Activated naive CD4-positive, alpha-beta T cell treated with anti-CD3 and anti-CD28 coated beads, Interleukin-2, amount 10 ng/mL, durations not matched to agents 7 days and 5 days (primary cell): Measurements from ENCODE around the gene MICOS13.

Experiments used
- CTCF ChIA-PET: fragments of 350-600 bp; sonication (Branson Sonifier 250); formaldehyde crosslinking; loops from one replicate; lab custom pipeline; 2021; ENCODE audit warnings: antibody characterized with exemption; lab: Charles Lee
- DNase-seq: peaks from one replicate; pipeline ENCODE4 v3.0.0-alpha.2; 2020
- H3K27ac Mint-ChIP-seq: one replicate; pipeline ENCODE4 v1.8.0; 2021; ENCODE audit warnings: mild to moderate bottlenecking, moderate library complexity, mixed read lengths
- H3K27me3 Mint-ChIP-seq: one replicate; pipeline ENCODE4 v1.8.0; 2021; ENCODE audit warnings: mild to moderate bottlenecking, mixed read lengths
- H3K36me3 Mint-ChIP-seq: one replicate; pipeline ENCODE4 v1.8.0; 2021; ENCODE audit warnings: mixed read lengths
- H3K4me1 Mint-ChIP-seq: one replicate; pipeline ENCODE4 v1.8.0; 2021; ENCODE audit warnings: mixed read lengths
- H3K4me3 Mint-ChIP-seq: one replicate; pipeline ENCODE4 v1.8.0; 2021; ENCODE audit warnings: mild to moderate bottlenecking, moderate library complexity, mixed read lengths
- H3K9me3 Mint-ChIP-seq: one replicate; pipeline ENCODE4 v1.8.0; 2021; ENCODE audit warnings: mixed read lengths

Gene MICOS13, protein sequence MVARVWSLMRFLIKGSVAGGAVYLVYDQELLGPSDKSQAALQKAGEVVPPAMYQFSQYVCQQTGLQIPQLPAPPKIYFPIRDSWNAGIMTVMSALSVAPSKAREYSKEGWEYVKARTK

DNA sequence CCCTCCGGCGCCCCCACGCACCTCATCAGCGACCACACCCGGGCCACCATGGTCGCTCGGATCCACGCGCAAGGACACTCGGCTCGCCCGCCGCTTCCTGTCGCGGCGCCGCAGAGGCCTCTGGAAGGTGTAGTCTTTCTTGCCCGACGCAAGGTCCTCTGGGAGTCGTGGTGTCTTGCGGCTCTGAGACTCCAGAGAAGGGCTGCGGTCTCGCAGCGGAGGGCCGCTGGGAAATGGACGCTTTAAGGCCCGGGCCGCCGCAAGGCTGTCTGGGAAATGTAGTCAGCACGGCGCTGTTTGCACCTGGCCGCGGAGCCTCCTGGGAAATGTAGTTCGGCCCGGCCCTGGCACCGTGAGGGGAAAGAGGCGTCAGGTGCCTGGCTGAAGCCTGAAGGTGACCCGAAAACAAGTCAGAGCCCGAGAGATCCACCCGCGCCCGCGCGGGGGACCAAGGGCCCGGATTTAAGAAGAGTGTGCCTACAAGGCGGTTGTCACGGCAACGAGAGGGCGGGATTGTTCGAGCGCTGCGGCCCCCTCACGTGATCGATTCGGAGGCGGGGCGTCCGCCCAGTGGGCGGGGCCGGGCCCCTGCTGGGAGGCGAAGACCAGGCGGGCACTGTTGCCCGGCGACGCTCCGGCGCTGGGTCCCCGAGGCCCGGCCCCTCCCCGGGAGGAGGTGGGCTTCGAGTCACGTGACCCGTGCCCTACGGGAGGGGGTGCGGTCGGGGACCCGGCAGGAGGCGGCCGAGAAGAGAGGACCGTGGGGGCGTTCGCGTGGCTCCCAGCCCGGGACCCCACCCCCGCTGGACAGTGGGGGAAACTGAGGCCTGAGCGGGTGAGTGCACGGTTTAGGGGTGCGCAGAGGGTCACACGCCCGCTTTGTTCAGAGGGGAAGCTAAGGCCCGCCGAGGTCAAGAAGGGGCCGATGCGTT is at the start of gene MICOS13, which contains the start of gene HSD11B1L:
Gene MICOS13 (minus strand): TSS at position 80 of the 932 bp plus-strand sequence. CDS start 30 bp downstream, at position 50.
Gene HSD11B1L (plus strand): TSS at position 591 of the 932 bp plus-strand sequence. CDS start 3,806 bp downstream, outside the sequence.
- peak within 1 kb of the TSS; percentile 97 for H3K4me3 Mint-ChIP-seq
- CTCF ChIA-PET, result no interaction called here
- H3K36me3 Mint-ChIP-seq, result peaks cover 1% of the 10 kb centered on the region
- peak; percentile 99 for DNase-seq
- peaks cover 26% of the 10 kb centered on the region for H3K4me1 Mint-ChIP-seq
- H3K9me3 Mint-ChIP-seq, result no peaks in the 10 kb centered on the region
- H3K27ac Mint-ChIP-seq, result peak within 1 kb of the TSS; percentile 95
- H3K27me3 Mint-ChIP-seq, result peaks cover 24% of the 10 kb centered on the region

DNA sequence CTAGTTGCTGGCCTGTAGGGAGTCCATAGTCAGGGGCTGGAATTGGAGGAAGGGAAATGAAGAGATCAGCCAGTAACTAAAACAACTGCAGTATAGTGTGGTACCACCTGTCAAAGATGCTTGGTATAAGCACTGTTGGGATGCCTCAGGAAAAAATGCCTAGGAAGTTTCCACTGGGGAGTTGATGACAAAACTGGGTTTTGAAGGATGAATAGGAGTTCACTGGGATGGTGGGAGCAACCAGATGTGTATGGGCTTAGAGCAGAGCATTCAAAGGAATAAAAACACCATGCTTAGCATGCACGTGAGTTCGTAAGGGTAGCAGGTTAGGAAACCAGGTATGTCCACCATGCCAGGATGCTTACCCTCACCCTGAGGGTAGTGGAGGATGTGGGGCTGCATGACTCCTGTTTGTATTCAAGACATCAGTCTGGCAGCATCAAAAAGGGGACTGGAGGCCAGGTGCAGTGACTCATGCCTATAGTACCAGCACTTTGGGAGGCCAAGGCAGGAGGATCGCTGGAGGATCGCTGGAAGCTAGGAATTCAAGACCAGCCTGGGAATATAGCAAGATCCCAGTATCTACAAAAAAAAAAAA is 47.2 kb upstream of the MICOS13 start:
- peaks cover 17% of the 10 kb centered on the region for H3K27me3 Mint-ChIP-seq
- no peak for DNase-seq
- CTCF ChIA-PET, result interaction anchor here (0.6 kb wide), 1 partner anchor 166 kb away, joined by 3 read pairs; no protein-coding TSS in a partner anchor
- H3K9me3 Mint-ChIP-seq, result no peaks in the 10 kb centered on the region
- no peaks in the 10 kb centered on the region for H3K4me1 Mint-ChIP-seq
- no peak overlapping the region for H3K27ac Mint-ChIP-seq
- no peak overlapping the region for H3K4me3 Mint-ChIP-seq
- H3K36me3 Mint-ChIP-seq, result no peaks in the 10 kb centered on the region

DNA sequence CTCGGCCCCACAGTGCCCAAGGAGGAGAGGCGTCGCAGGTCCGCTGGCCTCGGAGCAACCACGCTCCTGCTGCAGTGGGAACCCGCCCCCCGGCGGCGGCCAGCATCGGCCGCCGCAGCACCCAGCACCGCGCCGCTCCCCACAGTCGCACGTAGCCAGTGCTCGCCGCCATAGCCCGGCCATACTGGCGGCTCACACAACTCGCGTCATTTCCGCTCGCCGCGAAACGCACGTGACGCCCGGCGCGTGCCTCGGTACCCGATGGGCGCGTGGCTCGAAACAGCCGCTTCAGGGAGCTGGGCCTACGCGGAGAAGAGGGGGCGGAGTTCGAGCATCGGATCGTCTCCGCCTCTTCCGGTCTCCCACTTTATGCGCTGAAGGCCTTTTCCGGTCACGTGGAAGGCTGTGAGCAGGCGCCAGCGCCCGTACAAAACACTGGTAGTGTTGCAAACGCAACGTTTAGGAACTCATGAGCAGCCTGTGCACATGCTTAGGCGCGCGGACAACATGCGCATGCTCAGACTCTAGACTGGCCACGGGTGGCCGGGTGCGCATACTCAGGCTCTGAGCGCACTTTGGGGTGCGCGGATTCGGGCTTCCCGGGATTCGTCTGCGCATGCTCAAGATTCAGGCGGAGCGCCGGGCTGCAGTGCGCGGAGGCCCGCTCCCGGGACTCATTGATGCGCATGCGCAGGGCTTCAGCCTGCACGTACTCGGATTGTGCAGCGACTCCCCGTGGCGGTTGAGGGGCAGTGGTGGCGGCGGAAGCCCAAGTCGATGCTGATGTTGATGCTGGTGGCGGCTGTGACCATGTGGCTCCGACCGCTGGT is 39.9 kb upstream of the MICOS13 start, which contains the start of the genes CATSPERD and LONP1:
Gene CATSPERD (plus strand): TSS at position 677 of the 830 bp plus-strand sequence. CDS start 101 bp downstream, at position 778.
Gene LONP1 (minus strand): TSS at position 186 of the 830 bp plus-strand sequence. CDS start 14 bp downstream, at position 172.
- CTCF ChIA-PET, result interaction anchor here (0.6 to 3.0 kb wide), 4 partner anchors 29 to 82 kb away, joined by 3 to 11 read pairs (median 8); partner anchors contain the start of gene RPL36
- Mint-ChIP-seq H3K27me3 (peaks cover 6% of the 10 kb centered on the region), H3K27ac (peak within 1 kb of the TSS; percentile 98), H3K4me1 (peaks cover 37% of the 10 kb centered on the region), H3K36me3 (peaks cover 13% of the 10 kb centered on the region), H3K4me3 (peak within 1 kb of the TSS; percentile 93), H3K9me3 (no peaks in the 10 kb centered on the region)
- DNase-seq, result peak; percentile 99

DNA sequence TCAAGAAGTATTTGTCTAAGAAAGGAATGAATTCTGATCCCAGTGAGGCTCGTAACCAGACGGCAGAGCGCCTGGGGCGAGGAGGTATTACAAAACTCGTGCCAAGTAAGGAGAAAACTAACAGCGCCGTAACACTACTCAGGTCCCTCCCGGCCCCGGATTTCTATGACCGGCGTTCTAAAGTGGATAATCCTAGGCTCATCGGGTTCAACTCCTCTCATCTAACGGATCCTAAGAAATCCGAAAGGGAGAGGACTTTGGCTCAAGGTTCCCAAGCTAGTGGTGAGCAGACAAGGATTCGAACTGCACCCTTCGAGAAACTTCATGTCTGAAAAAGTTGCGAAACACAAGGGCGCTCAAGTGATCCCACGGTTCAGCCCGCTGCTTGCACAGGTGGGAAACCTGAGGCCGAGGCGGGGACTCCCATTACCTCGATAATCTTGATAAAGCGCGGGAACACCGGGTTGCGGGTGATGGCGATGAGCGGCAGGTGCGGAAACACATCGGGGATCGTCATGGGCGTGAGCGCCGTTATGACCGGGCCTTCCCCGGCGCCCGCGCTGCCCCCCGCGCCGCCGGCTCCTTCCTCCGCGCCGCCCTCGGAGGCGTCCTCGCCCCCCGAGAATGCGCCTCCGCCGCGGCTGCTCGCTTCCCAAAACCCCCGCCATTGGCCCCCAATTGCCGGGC is 39.1 kb upstream of the MICOS13 start:
- peak; percentile 60 for DNase-seq
- Mint-ChIP-seq H3K4me1 (peaks cover 37% of the 10 kb centered on the region), H3K9me3 (no peaks in the 10 kb centered on the region), H3K36me3 (peaks cover 13% of the 10 kb centered on the region), H3K27me3 (peaks cover 6% of the 10 kb centered on the region), H3K27ac (peak overlapping the region; percentile 98), H3K4me3 (peak overlapping the region; percentile 93)
- CTCF ChIA-PET, result interaction anchor here (1.0 to 3.0 kb wide), 5 partner anchors 24 to 37 kb away, joined by 3 to 11 read pairs (median 4); partner anchors contain the start of gene RPL36

DNA sequence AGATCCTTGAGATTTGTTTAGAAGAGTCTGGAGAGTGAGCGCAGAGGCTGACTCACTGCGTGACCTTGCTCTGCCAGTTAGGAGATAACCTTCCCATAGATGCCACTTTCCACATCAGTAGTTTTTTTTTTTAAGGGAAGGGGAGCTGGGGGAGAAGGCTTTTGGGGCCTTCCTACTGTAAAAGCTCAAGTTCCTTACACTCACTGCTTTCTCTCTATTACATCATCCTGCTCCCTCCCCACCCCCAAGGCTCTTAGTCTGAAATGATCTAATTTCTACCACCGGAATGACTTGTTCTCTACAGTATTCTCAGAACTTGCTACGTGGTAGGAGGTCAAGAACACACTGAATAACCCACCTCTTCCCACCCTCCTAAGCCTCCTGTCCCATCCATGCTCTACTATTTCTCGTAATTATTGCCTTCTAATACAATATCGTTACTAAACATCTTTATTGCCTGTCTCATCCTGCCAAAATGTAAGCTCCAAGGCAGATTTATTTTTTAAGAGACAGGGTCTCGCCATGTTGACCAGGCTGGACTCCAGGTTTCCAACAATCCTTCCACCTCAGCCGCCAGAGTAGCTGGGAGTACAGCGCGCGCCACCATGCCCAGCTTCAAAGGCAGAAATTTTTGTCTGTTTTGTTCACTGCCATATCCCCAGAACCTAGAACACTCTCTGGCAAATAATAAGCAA is 38.4 kb upstream of the MICOS13 start:
- Mint-ChIP-seq H3K27ac (peak overlapping the region; percentile 98), H3K27me3 (peaks cover 6% of the 10 kb centered on the region), H3K9me3 (no peaks in the 10 kb centered on the region), H3K36me3 (peaks cover 17% of the 10 kb centered on the region), H3K4me3 (peak overlapping the region; percentile 93), H3K4me1 (peaks cover 37% of the 10 kb centered on the region)
- CTCF ChIA-PET, result interaction anchor here (1.0 to 3.0 kb wide), 4 partner anchors 24 to 31 kb away, joined by 3 to 11 read pairs (median 6); partner anchors contain the start of gene RPL36
- peak; percentile 62 for DNase-seq

DNA sequence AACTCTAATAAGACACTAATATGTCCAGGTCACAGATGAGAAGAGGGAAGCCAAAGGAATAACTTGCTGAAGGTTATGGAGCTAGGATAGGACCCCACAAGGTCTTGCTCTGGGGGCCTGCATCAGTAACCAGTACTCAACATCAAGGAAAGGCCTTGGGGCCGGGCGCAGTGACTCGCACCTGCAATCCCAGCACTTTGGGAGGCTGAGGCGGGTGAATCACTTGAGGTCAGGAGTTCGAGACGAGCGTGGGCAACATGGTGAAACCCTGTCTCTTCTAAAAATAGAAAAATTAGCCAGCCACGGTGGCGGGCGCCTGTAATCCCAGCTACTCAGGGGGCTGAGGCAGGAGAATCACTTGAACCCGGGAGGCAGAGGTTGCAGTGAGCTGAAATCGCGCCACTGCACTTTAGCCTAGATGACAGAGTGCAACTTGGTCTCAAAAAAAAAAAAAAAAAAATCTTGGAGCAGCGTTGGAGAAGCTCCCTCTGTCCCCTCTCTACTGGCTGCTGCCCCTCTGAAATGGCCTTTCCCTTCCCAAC is 37.8 kb upstream of the MICOS13 start:
- H3K4me3 Mint-ChIP-seq, result peak overlapping the region; percentile 93

DNA sequence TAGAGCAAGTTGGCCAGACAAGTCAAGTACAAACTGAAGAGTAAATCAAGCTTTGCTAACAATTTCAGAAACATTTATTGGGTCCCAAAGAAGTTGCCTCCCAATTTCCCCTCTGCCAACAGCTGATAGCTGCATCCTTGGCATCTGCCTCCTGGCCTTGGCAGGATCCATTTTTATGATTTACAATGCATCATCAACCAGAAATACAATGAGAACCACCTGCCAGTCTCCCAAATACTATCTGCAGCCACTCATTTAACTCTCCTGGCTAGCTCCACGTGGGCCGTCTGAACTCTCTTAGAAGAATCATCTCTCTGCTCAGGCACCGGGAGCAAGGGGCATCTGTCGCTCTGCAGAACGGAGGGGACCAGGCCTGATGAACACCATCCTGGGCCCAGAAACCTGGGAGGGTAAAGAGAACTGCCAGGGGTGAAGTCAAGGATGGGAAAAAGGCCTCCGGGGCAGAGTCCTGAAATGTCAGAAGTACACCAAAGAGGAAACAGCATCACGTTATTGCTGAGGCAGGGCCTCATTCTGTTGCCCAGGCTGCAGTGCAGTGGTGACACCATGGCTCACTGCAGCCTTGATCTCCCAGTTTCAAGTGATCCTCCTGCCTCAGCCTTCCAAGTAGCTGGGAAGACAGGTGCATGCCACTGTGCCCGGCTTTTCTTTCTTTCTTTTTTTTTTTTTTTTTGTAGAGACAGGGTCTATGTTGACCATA is 37.1 kb upstream of the MICOS13 start:
- CTCF ChIA-PET, result interaction anchor here (1.3 to 3.0 kb wide), 2 partner anchors 26 to 77 kb away, joined by 4 to 11 read pairs; no protein-coding TSS in a partner anchor
- peak overlapping the region; percentile 93 for H3K4me3 Mint-ChIP-seq
- peaks cover 37% of the 10 kb centered on the region for H3K4me1 Mint-ChIP-seq
- H3K27ac Mint-ChIP-seq, result peak overlapping the region; percentile 98
- H3K36me3 Mint-ChIP-seq, result peaks cover 23% of the 10 kb centered on the region
- H3K27me3 Mint-ChIP-seq, result peaks cover 6% of the 10 kb centered on the region
- DNase-seq, result no peak
- no peaks in the 10 kb centered on the region for H3K9me3 Mint-ChIP-seq

More for the DNA sequence above, 37.8 kb upstream of the MICOS13 start:
- CTCF ChIA-PET, result interaction anchor here (1.0 to 3.0 kb wide), 4 partner anchors 23 to 31 kb away, joined by 3 to 11 read pairs (median 6); partner anchors contain the start of gene RPL36
- Mint-ChIP-seq H3K9me3 (no peaks in the 10 kb centered on the region), H3K4me1 (peaks cover 37% of the 10 kb centered on the region), H3K27ac (peak overlapping the region; percentile 98), H3K36me3 (peaks cover 21% of the 10 kb centered on the region), H3K27me3 (peaks cover 6% of the 10 kb centered on the region)
- no peak for DNase-seq

DNA sequence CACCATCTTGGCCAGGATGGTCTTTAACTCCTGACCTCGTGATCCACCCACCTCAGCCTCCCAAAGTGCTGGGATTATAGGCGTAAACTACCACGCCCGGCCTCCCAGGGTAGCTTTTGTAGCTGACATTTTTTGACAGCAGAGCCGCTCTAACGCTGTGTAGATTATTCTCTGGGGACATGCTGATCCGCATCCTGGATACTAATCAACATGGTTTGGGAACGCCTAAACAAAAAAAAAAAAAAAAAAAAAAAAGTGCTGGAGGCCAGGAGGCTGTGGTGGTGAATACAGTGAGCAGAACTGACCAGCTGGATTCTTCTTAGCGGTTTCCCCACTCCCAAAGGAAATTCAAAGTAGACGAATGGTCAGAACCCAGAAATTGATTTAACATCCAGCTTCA is 34.5 kb upstream of the MICOS13 start:
- Mint-ChIP-seq H3K4me3 (no peak overlapping the region), H3K27ac (no peak overlapping the region), H3K36me3 (peaks cover 31% of the 10 kb centered on the region), H3K27me3 (no peaks in the 10 kb centered on the region), H3K9me3 (no peaks in the 10 kb centered on the region), H3K4me1 (peaks cover 30% of the 10 kb centered on the region)
- no peak for DNase-seq
- CTCF ChIA-PET, result interaction anchor here (0.6 to 1.6 kb wide), 2 partner anchors 28 to 1063 kb away, joined by 4 read pairs; no protein-coding TSS in a partner anchor

DNA sequence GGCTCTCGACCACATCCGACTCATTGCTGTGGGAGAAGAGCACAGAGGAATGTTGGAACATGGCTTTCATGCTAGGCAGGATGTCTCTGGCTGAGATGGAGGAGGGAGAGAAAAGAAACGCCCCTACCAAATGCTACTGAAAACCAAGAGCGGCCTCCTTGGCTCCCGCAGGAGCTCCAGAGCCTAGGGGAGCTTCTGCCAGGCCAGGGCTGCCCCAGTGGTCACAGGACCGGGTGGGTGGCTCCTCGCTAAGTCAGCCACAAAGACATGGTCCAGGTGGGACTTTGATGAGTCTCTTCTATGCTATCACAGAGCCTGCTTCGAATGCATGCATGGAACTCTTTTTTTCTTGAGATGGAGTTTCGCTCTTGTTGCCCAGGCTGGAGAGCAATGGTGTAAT is 32.9 kb upstream of the MICOS13 start:
- H3K27ac Mint-ChIP-seq, result no peak overlapping the region
- CTCF ChIA-PET, result interaction anchor here (1.6 to 4.4 kb wide), 2 partner anchors 23 to 26 kb away, joined by 4 to 19 read pairs; partner anchors contain the start of gene RPL36
- no peak for DNase-seq
- peaks cover 19% of the 10 kb centered on the region for H3K4me1 Mint-ChIP-seq
- H3K36me3 Mint-ChIP-seq, result peaks cover 25% of the 10 kb centered on the region
- no peak overlapping the region for H3K4me3 Mint-ChIP-seq
- no peaks in the 10 kb centered on the region for H3K27me3 Mint-ChIP-seq
- H3K9me3 Mint-ChIP-seq, result no peaks in the 10 kb centered on the region

DNA sequence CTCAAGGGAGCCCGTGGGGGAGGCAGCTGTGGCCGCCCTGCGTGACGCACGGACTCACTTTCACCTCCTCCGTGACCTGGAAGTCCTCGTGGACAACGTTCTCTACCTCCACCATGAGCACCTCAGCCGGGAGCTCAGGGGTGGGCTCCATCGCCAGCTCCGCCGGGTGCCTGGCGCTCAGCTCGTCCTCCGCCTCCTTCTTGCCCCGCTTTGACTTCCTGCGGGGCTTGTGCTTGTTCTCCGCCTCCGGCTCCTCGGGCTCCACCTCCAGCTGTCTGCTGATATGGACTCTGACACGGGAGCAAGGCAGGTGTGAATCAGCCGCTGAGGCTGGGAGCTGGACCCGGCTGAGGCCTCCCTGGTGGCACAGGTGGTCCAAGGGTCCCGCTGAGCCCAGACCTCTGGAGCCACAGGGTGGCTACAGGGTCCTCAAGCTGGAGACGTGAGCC is 31.4 kb upstream of the MICOS13 start:
- Mint-ChIP-seq H3K4me1 (peaks cover 6% of the 10 kb centered on the region), H3K36me3 (peaks cover 26% of the 10 kb centered on the region), H3K27ac (no peak overlapping the region), H3K4me3 (no peak overlapping the region), H3K9me3 (no peaks in the 10 kb centered on the region), H3K27me3 (no peaks in the 10 kb centered on the region)
- DNase-seq, result no peak
- CTCF ChIA-PET, result interaction anchor here (4.4 kb wide), 1 partner anchor 21 kb away, joined by 19 read pairs; the partner anchor contains the start of gene RPL36

DNA sequence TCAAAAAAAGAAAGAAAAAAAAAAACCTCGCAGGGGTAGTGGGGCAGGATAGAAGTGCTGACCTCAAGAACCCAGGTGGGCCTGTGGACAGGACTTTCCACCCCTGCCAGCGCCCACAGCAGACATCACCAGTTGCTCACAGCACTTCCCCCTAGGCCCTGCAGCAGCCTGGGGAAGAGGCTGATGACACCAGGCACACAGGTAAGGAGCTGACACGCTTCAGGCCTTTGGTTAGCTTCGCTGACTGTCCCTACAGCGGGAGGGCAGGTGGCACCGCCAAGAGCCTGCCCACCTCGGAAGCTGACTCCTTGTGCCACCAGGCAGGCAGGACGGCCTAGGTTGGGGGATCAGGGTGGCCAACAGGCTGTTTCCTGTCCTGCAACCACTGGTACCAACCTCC is 30.7 kb upstream of the MICOS13 start:
- CTCF ChIA-PET, result interaction anchor here (4.4 kb wide), 1 partner anchor 20 kb away, joined by 19 read pairs; the partner anchor contains the start of gene RPL36
- H3K4me3 Mint-ChIP-seq, result no peak overlapping the region
- no peaks in the 10 kb centered on the region for H3K9me3 Mint-ChIP-seq
- H3K27me3 Mint-ChIP-seq, result no peaks in the 10 kb centered on the region
- peaks cover 31% of the 10 kb centered on the region for H3K36me3 Mint-ChIP-seq
- peaks cover 3% of the 10 kb centered on the region for H3K4me1 Mint-ChIP-seq
- DNase-seq, result no peak
- H3K27ac Mint-ChIP-seq, result no peak overlapping the region
